Lung (tissue), 12 donors: ENCODE data around the gene ROS1. TPM values are rescaled to one million over a fixed set of nuclear protein-coding genes. Genes with fewer than 3 reads are reported as not detected.

Experiments
- ATAC-seq: fragments of 200-7000 bp; cut with Tn5 transposase; one replicate; pipeline ENCODE4 v1.9.1; 2020; ENCODE audit warnings: moderate number of reproducible peaks; ENCODE audit not compliant: insufficient read depth, low FRiP score
- DNase-seq, 3 donors: peaks; one replicate each; pipeline ENCODE4 v3.0.0-alpha.2; 2013 to 2017
- H3K27ac ChIP-seq, 2 donors: one replicate each; pipeline ENCODE4 v1.5.1; 2013; ENCODE audit warnings: mild to moderate bottlenecking in 2 of 2, moderate library complexity in 2 of 2, control low read depth in 1 of 2, inconsistent platforms in 1 of 2, low read depth in 1 of 2, low read length in 1 of 2
- H3K27me3 ChIP-seq, 3 donors: one replicate each; pipeline ENCODE4 v1.5.1; 2013; ENCODE audit warnings: low read length in 2 of 3; ENCODE audit not compliant: control insufficient read depth in 3 of 3, insufficient read depth in 3 of 3
- H3K36me3 ChIP-seq, 4 donors: one replicate each; pipeline ENCODE4 v1.5.1; 2013; ENCODE audit warnings: low read length in 4 of 4, mild to moderate bottlenecking in 1 of 4, moderate library complexity in 1 of 4; ENCODE audit not compliant: control insufficient read depth in 4 of 4, insufficient read depth in 4 of 4
- H3K4me1 ChIP-seq, 5 donors: one replicate each; pipeline ENCODE4 v1.5.1; 2013; ENCODE audit warnings: low read length in 5 of 5, mild to moderate bottlenecking in 2 of 5, moderate library complexity in 1 of 5; ENCODE audit not compliant: control insufficient read depth in 5 of 5, insufficient read depth in 5 of 5
- H3K4me3 ChIP-seq: one replicate; pipeline ENCODE4 v1.5.1; 2013; ENCODE audit warnings: mild to moderate bottlenecking, control low read depth, moderate library complexity
- H3K9ac ChIP-seq, 2 donors: one replicate each; pipeline ENCODE4 v1.5.1; 2013; ENCODE audit warnings: low read length in 2 of 2, control low read depth in 1 of 2; ENCODE audit not compliant: insufficient read depth in 1 of 2
- H3K9me3 ChIP-seq, 4 donors: one replicate each; pipeline ENCODE4 v1.5.1; 2013; ENCODE audit warnings: low read length in 3 of 4, mild to moderate bottlenecking in 1 of 4, moderate library complexity in 1 of 4; ENCODE audit not compliant: control insufficient read depth in 4 of 4, insufficient read depth in 3 of 4
- WGBS, 2 donors: extraction: QIAGEN DNeasy Blood & Tissue Kit; methylation state at CpG; one replicate each; pipeline ENCODE4 v1.1.7; 2013; 5-methylcytosine and 5-hydroxymethylcytosine counted together
- polyA plus RNA-seq, 2 donors: library from polyadenylated mRNA; stranded (reverse); fragments of 200-250 nt; gene quantifications; one replicate each; pipeline ENCODE4 v1.2.1, GENCODE V29; 2013
- total RNA-seq, 2 donors: library from RNA; depleted of rRNA in 1 of 2; stranded (reverse); fragments of >200 nt in 1 of 2; gene quantifications; one replicate each; pipeline ENCODE4 v1.2.1, GENCODE V29; 2014 to 2021
- TF ChIP-seq, protein P1 (sequence below): IDR thresholded peaks from 2 replicates; pipeline ENCODE4 v1.5.1; 2012; ENCODE audit warnings: mild to moderate bottlenecking; ENCODE audit errors: control extremely low read depth, extremely low read depth
- donor health status: control.
- donor health status: control.
- donor health status: Bipolar disorder and iron deficiency.
- donor health status: healthy.
- donor health status: DM: yes; HTN: yes; CAD: no.

ROS1 gene
- total and polyA plus RNA-seq, 4 donors: 15.5 to 263 (median 59.4) TPM

DNA sequence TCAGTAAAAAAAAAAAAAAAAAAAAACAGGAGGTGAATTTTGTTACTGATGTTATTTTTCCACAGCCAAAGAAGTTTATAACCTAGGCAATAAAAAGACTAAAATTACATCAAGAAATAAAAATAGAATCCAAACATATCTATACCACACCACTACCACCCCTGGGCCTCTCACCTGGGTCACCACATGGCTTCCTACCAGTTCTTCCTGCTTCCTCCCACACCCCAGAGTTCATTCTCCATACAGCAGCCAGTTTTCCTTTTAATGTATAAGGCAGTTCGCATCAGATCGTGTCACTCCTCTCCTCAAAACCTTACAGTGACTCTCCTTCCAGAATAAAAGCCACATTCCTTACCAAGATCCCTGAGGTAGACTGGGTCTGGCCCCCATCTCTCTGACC is 23.9 kb downstream of the ROS1 start:
- Histone ChIP-seq H3K9me3 (no peaks in the 10 kb centered on the region), H3K4me1 (no peaks in the 10 kb centered on the region), H3K4me3 (no peak overlapping the region), H3K27ac (no peak overlapping the region), H3K36me3 (peaks cover 0 to 1% (median 0%) of the 10 kb centered on the region in 4 donors), H3K27me3 (peaks cover 0 to 1% (median 0%) of the 10 kb centered on the region in 3 donors), H3K9ac (no peak overlapping the region)
- WGBS, 2 donors: 46 to 63% methylated on average over 2 of the region's 2 CpGs
- TF ChIP-seq, protein P1, sequence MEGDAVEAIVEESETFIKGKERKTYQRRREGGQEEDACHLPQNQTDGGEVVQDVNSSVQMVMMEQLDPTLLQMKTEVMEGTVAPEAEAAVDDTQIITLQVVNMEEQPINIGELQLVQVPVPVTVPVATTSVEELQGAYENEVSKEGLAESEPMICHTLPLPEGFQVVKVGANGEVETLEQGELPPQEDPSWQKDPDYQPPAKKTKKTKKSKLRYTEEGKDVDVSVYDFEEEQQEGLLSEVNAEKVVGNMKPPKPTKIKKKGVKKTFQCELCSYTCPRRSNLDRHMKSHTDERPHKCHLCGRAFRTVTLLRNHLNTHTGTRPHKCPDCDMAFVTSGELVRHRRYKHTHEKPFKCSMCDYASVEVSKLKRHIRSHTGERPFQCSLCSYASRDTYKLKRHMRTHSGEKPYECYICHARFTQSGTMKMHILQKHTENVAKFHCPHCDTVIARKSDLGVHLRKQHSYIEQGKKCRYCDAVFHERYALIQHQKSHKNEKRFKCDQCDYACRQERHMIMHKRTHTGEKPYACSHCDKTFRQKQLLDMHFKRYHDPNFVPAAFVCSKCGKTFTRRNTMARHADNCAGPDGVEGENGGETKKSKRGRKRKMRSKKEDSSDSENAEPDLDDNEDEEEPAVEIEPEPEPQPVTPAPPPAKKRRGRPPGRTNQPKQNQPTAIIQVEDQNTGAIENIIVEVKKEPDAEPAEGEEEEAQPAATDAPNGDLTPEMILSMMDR: no peak
- peak in 1 of 3 donors; percentile 5 for DNase-seq
- ATAC-seq: no peak

DNA sequence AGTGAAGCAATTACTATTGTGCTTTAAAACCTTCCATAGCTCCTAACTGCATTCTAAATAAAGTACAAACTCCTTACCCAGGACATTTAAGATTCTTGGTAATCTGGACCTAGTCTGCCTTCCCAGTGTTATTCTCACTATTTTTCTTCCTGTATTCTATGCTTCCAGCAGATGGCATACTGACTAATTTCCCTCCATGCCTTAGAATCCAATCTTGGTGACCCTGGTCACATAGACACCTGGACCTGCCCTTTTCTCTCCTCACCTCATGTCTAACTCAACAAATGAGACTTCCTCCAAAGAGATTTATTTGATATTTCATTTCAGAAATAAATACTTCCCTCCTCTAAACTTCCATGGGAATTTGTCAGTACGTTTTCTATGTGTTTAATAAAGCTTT is 25.8 kb downstream of the ROS1 start:
- H3K4me1 ChIP-seq: peaks cover 0 to 3% (median 0%) of the 10 kb centered on the region in 5 donors
- no peak for ATAC-seq
- no peak overlapping the region for H3K4me3 ChIP-seq
- H3K36me3 ChIP-seq: peaks cover 0 to 1% (median 0%) of the 10 kb centered on the region in 4 donors
- TF ChIP-seq, protein P1: no peak
- DNase-seq: peak in 1 of 3 donors; percentile 7
- 57 to 67% methylated on average over 1 of the region's 1 CpG for WGBS, 2 donors
- no peaks in the 10 kb centered on the region for H3K9me3 ChIP-seq
- H3K27ac ChIP-seq: no peak overlapping the region
- peaks cover 0 to 2% (median 0%) of the 10 kb centered on the region in 3 donors for H3K27me3 ChIP-seq
- H3K9ac ChIP-seq: no peak overlapping the region

DNA sequence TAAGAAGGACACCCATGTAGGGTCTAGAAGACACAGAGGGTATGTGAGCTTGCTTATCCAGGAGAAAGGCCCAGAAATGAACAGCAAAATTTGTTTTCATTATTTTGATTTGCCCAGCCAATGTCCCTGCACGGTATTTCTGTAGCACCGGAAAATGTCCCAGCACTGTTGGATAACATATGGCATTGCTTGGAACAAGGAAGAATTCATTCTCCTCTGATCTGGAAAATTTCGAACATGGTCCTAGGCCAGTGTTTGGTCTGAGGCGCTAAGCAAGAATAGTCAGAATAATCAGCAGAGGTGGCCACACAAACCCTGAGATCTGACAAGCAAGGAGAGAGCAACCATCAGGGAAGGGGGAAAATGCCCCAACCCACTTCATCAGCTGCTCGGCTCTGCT is 26.6 kb downstream of the ROS1 start:
- TF ChIP-seq, protein P1: no peak
- Histone ChIP-seq H3K9me3 (no peaks in the 10 kb centered on the region), H3K4me3 (no peak overlapping the region), H3K27me3 (peaks cover 0 to 2% (median 0%) of the 10 kb centered on the region in 3 donors), H3K4me1 (peaks cover 0 to 4% (median 0%) of the 10 kb centered on the region in 5 donors), H3K9ac (no peak overlapping the region), H3K36me3 (peaks cover 0 to 1% (median 0%) of the 10 kb centered on the region in 4 donors), H3K27ac (no peak overlapping the region)
- DNase-seq (no peak), ATAC-seq (no peak)
- 92 to 93% methylated on average over 5 of the region's 5 CpGs for WGBS, 2 donors
